Activated CD4-positive, alpha-beta T cell treated with anti-CD3 and anti-CD28 coated beads, Interleukin-2, amount 50 U/mL, for 1 hour (primary cell): ENCODE results near the gene VWA3B.
"Not testable (repeated sequence)": the region's sequence is repeated elsewhere in the genome, so short reads cannot be mapped to it uniquely, and the experiment has no call there.

Experiments used
- DNase-seq: peaks from one replicate; pipeline ENCODE4 v3.0.0-alpha.2; 2020

VWA3B gene

DNA sequence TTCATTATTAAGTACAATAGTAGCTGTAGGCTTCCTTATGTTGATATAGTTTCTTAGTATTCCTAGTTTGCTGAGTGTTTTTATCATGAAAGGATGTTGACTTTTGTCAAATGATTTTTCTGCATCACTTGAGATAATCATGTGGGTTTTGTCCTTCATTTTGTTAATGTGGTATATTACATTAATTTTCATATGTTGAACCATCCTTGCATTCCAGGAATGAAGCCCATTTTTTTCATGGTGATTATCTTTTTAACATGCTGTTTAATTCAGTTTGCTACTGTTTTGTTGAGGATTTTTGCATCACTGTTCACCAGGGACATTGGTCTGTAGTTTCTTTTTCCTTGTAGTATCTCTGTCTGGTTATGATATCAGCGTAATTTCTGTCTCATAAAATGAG lies 176.4 kb downstream of the VWA3B start:
- no peak for DNase-seq

DNA sequence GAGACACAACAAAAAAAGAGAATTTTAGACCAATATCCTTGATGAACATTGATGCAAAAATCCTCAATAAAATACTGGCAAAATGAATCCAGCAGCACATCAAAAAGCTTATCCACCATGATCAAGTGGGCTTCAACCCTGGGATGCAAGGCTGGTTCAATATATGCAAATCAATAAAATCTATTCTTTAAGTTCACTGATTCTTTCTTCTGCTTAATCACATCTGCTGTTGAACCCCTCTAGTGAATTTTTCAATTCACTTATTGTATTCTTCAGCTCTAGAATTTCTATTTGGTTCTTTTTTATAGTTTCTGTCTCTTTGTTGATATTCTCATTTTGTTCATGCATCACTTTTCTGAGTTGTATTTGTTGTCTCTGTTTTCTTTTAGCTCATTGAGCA lies 181.3 kb downstream of the VWA3B start:
- DNase-seq = not testable (repeated sequence)

DNA sequence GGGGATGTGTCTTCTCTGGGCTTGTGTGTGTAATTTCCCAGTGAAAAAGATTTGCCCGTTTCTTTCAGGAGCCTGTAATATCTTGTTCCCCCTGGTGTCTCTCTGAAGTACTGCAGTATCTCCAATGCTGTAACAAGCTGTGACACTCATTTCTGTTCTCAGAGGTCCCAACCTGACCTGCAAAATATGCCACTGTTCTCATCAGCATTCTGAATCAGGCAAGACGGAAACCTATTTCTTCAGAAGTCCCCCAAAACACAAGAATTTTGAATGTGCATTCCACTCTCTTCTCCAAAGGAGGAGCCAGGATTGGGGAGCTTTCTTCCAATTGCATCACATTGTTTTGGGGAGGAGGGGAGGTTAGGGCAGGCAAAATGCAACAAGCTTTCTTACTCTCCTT lies 182.3 kb downstream of the VWA3B start:
- DNase-seq = no peak

DNA sequence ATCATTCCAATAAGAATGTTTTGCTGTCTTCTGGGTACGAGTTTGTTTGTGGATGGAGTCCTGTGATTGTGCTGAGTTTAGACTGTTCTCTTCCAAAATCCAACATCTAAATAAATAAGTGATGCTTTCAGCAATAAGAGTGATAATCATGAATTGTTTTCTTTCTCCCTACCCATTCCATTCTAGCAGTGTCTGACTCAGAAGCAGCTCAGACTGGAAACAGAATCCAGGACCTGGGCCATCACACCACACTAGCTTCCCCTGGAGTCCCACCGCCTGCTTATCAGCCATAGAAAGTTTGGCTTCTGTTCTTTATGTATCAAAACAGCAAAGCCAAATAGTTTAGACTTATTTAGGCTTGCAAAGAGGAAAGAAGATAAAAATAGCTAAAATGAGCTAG lies 182.9 kb downstream of the VWA3B start:
- no peak for DNase-seq

DNA sequence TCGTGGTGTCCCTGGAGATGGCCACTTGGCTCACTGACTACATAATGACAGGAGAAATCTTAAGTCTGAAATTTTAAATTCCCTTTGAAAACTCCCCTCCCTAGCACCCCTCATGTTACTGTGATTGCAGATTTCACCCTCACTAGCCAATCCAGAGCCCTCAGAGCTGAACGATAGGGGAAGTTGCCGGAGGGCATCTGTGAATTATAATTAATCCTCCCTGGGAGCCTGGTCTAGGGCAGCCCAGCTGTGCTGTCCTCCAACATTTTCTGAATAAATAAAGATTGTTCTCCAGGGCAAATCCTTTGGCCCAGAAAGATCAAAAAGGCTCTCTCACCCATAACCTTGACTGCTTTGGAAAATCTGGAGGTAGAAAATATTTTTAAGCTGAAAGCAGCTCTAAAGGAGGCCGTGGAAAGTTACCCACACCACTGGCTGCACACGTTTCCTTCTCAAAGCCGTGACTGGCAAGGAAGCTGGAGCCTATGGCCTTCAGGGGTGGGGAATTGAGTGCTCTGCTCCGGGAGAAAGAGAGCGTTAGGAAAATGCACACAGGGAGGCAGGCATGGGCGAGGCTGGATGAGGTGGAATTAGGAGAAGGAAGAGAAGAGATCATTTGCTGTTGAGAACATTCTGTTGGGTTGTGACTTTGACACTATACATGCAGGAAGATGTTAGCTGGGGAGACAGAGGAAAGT lies 190.3 kb downstream of the VWA3B start:
- no peak for DNase-seq

DNA sequence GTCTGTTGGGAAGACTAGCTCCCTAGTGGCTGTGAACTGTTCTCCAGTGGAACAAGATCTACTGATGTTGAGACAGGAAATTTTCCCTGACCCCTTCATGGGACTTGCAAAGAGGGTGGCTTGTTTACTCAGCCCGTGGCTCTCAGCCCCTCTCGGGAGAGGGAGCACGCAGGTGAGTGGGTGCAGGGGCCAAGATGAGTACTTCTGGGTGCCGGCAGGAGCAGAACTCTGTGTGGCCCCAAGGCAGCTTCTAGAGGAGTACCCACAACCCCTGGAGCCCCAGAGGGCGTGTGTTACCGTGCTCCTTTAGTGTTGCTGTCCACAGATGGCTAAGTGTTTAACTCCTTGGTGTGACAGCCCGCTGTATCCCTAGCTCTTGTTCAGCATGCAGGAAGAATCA lies 191.1 kb downstream of the VWA3B start:
- no peak for DNase-seq

DNA sequence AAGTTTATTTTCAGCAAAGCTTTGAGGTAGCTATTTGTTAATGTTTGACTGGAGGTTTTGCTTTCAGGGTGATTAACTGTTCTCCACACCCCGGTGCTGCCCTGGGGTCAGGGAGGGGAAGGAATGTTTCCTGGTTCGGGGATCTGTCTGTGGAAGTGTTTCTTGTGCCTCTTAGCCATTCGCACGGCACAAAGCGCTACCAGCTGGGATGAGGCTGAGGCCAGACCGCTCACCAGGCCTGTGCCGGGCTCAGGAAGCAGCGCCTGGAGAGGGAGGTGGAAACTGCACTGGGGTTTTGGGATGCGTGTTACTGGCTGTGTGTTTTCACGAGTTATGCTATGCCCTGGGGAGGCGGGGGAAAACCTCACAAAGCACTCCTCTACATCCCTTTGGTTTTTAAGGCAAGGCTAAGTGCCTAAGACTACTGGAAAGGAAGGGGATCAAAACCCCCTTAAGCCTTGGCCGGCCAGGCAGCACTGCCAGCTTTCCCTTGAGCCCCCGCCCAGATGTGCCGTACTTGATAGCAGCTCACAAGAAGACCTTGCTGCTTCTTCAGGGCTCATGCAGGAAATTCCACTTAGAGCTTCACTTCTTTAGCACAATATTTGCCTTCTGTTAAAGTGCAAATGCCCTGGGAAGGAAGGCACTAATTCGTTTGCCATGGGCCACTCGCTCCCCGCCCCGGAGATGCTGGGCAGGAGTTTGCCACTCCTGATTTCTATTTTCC lies 193.6 kb downstream of the VWA3B start:
- no peak for DNase-seq

DNA sequence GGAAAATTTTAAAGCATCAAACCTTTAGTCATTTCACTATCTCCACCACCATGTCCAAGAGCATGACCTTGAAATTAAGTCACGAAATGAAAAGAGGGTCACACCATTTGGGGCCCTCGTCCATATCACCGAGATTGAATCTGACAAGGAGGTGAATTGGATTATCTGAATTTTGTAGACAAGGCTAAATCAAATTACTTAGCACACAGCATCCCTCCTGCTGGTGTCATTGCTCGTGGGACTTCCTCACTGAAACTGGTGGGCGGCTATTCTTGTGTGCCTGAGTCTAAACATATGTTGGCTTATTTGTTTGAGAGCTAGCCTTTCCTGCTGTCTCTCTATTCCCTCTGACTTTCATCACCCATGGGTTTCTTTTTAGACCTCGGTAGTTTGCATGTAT lies 194.6 kb downstream of the VWA3B start:
- no peak for DNase-seq

DNA sequence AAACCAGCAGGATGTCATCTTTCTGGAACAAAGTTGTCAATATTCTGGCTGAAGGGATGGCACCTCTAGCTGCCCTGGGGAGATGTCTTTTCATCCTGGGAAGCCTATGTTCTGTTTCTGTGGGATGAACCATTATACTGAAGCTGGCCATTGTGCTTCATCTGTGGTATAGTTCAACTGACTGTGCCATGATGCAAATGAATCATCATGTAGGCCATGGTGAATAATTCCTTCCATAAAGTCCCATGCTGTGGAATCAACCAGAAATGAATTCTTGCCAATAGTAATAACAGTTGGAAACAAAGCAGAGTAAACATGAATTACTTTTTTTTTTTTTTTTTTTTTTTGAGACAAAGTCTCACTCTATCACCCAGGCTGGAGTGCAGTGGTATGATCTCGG lies 195.1 kb downstream of the VWA3B start:
- no peak for DNase-seq

DNA sequence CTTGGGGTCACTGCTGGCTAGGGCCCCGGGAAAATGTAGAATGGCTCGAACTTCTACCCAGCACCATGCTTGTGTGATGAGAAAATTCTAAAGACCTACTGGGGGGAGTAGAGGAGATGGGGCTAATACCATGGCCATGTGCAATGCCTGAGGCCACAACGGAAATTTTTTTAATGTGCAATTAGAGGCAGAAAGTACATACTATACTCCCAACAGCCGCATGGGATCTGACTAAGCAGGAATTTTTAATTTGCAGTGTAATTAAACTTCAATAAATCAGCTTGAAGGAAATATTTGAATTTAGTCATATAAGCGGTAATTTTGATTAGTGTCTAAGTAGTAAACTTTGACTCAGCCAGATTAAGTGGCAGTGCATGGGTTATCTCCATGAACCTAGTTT lies 206.1 kb downstream of the VWA3B start:
- no peak for DNase-seq

DNA sequence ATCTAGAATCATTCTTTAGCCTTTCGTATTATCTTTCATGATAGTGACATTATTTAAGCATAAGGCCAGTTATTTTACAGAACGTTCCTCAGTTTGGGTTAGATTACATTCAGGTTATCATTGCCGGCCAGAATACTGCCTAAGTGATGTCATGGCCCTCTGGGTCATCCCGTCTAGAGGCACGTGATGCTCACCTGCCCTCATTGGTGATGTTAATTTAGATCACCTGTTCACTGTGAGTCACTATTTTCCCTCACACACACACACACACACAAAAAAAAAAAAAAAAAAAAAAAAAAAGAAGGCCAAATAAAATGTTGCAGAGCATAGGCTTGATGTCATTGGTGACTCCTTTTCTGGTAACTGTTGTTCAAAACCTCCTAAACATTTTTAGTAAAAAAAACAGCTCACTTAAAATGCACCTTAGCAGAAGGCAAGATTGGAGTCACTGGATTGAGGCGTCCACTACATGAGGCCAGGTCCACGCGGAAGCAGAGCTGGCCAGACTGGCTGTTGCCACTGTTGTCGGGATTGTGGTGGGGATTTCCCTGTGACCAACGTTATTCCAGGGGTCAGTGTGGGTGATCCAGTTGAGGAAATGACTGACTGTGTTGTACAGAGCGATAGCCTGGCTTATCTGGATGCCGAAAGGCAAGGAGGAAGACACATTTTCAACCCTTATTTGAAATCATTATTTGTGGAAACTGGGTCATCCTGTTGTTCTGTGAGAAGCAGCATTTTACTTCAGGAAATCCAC lies 207.1 kb downstream of the VWA3B start:
- DNase-seq = no peak

DNA sequence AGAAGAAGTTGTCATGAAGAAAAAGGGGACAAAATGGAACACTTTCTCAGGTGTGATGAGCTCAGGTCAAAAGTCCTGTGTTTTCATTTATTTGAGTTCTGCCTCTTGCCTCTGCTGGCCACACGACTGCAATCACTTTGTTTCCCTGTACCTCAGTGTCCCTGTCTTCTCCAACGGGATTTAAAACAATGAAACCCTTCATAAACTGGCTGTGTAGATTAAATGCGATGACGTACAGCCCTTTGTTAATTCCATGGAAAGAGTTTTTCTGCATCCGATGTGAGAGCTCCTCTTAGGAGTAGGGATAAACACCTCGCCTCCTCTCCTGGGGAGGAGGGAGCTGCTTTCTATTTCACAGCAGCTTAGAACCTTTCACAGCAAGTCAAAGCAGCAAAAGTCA lies 207.7 kb downstream of the VWA3B start:
- DNase-seq = no peak

DNA sequence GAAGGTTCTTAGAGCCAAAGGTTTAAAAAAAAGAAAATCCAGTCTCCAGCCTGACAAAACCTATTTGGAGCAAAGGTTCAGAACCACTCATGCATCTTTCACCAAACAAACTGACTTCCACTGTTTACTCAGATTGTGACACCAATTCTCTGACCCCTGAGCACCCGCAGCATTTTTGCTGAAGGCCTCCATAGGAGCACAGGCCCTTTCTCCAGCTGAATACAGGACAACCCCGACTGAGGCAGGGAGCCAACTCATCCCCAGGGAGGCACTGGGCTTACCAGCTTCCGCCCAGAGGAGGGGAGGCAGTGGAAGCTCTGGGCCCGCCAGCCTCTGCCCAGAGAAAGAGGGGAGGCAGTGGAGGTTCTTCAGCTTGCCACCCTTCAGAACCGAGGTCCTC lies 208.3 kb downstream of the VWA3B start:
- DNase-seq = no peak

DNA sequence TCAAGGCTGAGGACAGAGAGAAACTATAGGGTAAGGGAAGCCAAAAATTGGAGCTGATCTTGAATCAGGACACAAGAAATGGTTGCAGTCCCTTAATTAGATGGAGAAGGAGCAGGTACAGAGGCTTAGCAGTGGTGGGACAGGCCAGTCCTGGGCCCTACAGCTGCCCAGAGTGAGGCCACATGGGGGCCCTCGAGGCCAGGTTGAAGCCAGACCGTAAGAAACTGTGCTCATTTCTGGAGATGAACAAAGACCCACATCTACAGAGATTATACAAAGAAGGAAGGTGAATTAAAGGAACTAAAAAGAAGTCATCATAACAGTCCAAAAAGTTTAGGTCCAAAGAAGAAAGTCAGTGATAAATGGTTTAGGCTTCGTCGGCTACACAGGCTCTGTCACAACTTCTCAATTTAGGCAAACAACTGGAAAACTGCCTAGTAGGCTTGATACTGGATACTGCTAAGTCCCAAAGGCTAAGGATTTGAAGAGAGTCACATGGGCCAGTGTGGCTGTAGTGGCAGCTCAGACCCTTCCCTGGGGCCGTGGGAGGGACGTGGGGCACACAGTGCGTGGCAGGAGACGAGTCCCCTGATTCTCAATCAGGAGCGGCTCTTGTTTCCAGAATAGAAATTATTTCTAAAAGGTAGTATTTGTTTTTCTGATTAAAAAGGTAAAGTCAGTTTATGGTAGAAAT lies 208.9 kb downstream of the VWA3B start:
- no peak for DNase-seq

DNA sequence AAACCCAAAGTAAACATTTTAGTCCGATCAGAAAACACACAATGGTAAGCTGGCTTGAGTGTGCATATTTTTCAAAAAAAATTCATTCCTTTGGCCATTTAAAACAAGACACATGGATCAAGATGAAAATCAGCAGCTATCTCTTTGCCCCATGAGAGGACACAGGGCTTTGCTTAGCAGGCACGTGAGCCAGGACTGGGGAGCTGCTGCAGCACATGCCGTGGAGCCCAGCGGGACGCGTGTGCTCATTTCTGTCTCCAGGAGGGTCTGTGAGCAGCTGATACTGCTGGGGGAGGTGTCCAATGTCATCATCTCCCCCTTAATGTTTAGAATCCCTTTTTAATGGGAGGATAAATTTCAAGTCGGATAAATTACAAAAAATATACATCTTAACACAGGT lies 209.5 kb downstream of the VWA3B start:
- DNase-seq = no peak

DNA sequence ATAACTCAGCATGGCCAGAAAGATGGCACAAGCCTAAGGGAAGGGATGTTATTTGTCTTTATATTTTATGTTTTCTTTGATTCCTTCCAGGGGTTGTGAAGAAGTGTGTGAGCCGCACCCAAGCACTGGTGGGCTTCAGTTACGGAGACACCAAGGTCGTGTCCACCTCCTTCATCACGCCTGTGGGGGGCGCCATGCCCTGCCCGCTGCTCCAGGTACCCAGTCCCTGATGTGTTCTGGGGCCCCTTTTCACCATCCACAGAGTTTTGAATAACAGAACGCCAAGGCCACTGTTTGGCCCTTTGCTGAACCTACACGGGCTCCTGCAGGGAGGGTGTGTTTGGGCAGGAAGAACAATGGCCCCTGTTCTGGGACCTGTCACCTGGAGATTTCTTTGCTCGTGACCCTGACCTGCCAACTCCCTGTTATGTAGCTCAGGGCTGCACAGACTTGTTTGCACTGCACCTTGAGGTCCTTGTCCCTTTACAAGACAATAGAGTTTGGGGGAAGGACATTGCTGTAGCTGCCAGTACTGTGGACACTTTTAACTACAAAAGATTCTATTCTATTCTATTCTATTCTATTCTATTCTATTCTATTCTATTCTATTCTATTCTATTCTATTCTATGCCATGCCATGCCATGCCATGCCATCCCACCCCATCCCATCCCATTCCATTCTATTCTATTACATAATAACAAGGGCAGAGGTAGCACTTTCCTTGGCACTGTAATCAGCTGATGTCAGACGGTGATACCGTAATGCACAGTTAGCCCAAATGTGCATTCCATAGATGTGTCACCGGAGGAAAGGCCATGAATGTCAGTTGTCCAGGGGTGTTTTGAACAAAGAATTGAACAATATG lies 211.1 kb downstream of the VWA3B start:
- no peak for DNase-seq

DNA sequence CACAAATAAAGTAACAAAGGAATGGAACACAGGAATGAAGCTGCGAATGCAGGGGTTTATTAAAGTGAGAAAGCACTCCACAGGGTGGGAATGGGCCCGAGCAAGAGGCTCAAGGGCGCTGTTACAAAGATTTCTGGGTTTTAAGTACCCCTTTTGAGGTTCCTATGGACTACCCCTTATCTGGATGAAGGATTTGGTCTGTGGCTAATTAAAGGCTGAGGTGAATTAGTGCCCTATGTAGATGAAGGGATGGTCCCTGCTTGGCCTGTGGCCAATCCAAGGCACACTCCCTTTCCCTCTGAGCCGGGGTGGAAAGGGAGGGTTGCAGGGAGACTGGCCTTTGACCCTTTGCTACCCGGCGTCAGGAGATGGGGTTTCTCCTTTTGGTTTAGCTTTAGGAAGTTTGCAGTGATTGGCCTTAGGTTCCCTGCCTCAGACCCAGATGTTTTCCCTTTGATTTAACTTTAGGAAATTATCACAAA lies 211.8 kb downstream of the VWA3B start:
- no peak for DNase-seq

DNA sequence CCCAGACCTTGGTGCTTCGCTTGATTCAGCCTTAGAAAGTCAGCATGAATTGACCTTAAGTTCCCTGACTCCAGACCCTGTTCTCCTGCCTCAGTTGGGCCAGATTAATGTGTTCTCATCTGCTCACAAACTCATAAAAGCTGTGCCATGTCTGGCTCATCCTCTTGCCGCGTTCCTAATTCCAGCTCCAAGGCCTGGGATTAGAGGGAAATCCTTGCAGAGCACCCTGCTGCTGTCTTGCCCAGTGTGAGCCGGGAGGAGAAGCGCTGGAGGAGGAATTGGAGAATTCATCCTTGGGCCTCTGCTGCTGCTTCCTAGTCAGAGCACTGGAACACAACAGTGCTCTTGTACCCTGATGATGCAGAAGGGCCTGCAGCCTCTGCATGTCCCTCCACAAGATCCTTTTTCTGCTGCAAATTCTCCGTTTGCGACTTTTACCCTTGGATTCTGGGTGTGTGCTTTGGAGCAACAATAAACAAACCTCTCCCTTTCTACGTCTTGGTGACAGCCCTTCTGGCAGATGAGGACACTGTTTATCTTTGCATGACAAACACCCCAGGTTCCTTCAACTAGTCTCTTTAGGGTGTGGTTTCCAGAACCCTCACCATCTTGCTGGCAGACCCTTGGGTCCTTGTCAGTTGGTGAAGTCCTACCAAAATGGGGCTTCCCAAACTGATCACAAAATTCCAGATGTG lies 212.4 kb downstream of the VWA3B start:
- no peak for DNase-seq

DNA sequence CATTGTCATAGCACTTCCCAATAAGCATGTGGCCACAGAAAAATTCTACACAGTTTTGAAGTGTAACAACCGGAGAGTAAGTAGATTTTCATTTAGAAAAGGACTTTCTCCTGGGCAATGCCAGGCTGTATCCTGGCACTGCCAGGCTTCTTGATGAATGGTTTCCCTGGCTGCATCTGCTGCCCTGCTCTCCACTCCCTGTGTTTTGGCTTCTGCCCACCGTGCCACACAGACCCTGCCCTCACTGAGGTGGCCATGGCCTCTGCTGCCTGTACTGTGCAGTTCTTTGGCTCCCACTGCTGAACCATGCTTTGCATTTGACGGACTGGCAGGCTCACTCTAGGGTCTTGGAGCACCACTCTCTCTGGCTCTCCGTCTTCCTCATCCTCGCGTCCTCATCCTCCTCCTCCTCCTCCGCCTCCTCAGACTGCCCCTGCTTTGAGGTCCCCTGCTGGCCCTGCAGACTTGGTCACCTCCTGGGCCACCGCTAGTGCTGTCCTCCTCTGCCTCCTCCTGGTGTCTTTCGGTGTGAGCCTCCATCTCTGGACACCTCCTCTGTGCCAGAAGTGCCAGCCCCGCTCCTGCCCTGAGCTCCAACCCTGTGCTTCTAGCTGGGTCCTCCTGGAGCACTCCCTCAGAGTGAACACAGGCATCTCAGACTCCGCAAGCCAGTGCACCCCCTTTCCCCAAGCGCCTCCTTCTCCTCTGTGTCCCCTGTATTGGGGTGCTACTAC lies 213.3 kb downstream of the VWA3B start:
- no peak for DNase-seq

DNA sequence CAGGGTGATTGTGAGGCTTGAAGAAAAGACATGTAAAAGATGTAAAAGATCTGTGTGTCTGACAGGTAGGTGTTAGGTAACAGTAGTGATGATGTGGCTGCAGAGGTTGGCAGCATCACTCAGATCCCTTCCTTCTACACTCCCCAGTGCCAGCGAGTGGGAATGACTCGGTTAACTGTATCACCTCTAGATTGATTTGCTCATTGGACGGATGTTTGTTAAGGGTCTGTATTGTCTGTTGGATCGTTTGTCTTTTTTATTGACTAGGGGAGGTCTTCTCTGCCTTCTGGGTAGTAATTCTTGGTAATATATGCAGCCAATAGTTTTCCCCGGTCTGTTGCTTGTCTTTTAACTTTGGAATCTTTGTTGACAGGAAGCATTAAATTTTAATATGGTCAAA lies 214.5 kb downstream of the VWA3B start:
- DNase-seq = no peak

DNA sequence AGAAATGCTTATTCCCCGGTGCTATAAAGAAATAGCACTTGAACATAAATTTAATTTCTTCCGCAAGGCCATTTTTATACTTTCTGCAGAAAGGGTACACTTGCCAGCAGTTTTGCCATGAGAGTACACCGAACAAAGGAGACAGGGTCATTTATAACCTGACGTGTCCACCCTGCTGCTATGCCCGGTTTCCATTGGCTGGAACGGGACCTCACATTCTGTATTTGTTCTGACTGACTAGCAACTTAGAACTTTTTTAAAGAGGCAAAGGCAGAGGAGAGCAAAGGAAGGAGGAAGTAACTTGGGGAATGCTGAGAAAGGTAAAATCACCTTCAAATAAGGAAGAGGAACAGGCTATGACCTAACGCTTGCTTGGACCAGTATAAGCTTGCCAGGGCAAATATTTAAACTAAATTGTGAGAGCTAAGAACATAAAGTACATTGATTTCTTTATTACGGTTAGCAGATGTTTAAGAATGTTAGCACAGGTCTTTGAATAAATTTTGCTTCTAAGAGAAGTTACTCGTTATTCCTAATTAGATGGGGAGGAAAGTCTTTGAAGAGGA lies 220.2 kb downstream of the VWA3B start:
- not testable (repeated sequence) for DNase-seq
